Measurements from ENCODE around the gene MTHFS. TPM values are rescaled to one million over a fixed set of nuclear protein-coding genes. Genes with fewer than 3 reads are reported as not detected.
"Not testable (repeated sequence)": the region's sequence is repeated elsewhere in the genome, so short reads cannot be mapped to it uniquely, and the experiment has no call there.

MTHFS gene
- total RNA-seq, 1 donor from 2014 or later: 30.5 TPM

DNA sequence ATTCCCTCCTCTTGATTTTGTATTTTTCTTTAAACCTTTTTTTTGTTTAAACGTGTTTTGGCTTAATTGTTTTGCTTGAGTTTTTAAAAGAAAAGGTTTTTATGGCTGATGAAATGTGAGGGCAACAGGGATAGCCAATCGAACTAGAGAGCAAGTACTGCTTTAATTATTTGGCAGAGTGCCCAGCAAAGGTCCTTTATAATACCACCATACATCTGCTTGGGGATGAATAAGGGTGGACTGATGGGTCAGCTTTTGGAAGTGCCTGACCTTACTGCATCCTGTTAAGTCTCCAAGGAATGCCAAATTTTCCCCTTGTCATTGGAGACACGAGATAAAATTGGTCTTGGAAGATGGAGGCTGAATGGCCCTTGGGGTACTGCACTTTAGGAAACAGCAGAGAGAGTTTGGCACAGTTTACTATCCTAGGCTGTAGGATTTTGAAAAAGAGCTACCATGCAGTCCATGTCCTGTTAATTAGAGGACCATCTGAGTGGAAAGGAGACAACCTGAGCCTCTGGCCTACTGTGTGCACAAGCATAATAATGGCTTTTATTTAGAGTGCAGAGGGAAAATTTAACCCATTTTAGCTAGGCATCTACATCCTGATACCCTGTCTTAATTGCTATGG lies 19.8 kb upstream of the MTHFS start:
- intact Hi-C loops (cut with micrococcal nuclease): no loop called here

DNA sequence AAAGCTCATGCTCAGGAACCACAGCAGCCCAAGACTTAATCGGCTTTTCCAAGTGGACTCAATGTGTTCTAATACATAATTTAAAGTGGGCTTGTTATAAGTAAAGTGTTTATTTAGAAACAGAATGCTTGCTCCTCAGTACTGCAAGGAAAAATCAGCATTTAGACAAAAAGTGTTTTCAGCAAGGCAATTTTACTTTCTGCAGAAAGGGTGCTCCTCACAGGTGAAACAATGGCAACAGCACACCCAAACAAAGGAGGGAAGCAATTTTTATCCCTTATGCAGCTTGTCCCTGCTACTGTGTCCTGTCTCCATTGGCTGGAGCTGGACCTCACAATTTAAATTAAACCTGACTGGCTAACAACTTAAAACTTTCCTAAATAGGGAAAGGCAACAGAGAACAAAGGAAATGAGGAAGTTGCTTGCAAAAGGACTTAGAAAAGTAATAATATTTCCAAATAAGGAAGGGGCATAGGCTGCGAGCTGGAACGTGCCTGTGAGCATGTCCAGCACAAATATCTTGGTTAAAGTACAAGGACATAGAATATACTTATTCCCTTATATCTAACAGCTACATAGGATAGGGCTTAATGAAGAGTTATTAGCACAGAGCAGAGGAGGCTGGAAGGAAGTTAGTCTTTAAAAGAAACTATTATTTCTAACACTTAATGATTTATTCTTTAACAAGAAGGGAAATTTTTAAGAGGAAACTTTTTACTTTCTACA lies 19.1 kb upstream of the MTHFS start:
- intact Hi-C loops (cut with micrococcal nuclease): not testable (repeated sequence)

DNA sequence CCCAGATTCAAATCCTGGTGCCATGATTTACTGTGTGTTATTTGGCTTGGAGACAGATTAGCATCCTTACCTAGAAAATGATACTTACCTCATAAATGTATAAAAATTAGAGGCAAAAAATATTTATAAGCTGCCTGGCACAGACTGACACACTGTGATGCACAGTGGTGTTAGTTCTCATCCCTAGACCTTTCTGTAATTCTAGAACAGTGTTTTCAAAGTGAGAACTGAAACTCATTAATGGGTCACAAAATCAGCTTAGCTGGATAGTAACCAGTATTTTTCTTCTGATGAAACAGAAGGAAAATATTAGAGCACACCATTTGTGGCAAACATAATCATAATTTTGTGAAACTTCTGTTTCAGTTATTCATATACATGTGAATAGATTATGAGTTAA lies 17.9 kb upstream of the MTHFS start:
- intact Hi-C loops (cut with micrococcal nuclease): no loop called here

DNA sequence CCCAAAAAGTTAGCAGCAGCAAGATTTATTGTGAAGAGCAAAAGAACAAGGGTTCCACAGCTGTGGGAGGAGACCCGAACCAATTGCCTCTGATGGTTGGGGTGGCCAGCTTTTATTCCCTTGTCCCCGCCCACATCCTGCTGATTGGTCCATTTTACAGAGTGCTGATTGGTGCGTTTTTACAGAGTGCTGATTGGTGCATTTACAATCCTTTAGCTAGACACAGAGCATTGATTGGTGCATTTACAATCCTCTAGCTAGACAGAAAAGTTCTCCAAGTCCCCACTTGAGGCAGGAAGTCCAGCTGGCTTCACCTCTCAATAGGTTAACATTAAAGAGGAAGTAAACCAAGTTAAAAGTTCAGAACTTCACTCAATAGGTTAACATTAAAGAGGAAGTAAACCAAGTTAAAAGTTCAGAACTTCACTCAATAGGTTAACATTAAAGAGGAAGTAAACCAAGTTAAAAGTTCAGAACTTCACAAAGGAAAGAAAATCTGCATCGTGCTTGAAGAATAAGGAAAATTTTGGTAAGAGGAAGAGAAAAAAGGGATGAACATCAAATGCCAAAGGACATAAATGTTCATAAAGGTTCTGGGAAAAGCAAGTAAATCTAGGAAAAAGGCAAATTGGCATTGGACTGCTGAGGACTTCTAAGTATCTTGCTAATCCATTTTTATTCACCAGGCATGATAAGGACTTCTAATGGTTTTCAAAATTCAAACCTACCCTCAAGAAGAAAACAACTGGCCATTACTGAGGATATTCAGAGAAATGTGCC lies 12.9 kb upstream of the MTHFS start:
- intact Hi-C loops (cut with micrococcal nuclease): not testable (repeated sequence)

DNA sequence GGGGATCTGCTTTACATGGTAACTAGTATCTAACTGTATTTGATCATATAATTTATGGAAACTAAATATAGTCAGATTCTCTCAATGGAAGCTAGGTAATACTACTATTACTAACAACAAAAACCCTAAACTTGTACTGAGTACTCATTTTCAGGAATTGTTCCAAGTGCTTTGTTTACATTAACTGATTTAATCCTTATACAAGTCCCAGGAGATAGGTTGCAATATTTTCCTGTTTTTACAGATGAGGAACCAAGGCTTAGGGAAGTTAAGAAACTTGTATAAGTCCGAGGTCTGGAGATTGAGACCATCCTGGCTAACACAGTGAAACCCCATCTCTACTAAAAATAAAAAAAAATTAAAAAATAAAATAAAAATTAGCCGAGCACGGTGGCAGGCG lies 7.5 kb upstream of the MTHFS start:
- intact Hi-C loops (cut with micrococcal nuclease): no loop called here

DNA sequence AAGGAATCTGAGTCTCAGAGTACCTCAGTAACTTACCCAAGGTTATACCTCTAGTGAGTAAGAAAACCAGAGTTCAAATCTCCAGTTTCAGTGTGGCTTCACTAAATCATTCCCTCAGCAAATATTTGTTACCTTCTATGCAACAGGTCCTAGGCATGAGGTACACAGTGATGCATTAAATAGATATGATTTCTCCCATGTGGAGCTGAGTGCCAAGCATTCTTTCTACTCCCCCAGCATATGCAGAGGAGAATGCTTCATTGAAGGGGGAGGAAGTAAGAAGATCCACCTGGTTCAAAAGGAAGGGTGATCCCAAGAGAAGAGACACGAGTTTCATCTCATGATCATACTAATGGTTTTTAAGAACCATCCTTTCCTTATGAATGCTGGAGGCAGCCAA lies 6.8 kb upstream of the MTHFS start:
- intact Hi-C loops (cut with micrococcal nuclease): no loop called here

DNA sequence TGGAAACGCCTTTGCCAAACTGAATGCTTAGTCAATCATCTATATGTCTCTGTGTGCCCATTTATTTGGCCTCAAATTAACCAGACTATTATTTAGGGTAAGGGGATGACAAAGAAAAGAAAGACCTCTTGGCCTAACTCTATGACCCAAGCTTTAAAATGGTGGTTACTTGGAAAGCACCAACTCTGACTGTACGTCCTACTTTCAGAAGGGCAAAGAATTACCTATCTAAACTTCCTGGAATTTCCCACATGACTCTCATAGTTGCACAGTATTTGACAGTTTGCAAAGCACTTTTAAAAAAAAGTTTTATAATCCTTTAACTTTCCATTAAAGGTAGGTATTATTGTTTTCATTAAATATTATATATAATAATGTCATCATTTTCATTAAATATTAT lies 6.3 kb upstream of the MTHFS start:
- intact Hi-C loops (cut with micrococcal nuclease): no loop called here

DNA sequence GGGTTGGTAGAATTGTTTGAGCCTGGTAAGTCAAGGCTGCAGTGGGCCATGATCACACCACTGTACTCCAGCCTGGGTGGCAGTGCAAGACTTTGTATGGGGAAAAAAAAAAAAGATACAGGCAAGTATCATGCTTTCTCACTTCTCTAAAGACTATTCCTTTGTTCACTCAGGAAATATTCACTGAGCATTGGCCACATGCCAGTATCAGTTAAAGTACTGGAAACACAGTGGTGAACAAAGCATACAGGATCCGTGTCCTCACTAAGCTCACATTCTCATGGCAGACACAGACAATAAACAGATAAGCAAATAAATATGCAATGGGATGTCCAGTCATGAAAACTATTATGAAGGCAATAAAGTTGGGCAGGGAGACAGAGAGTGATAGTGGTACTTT lies 5.1 kb upstream of the MTHFS start:
- intact Hi-C loops (cut with micrococcal nuclease): no loop called here

DNA sequence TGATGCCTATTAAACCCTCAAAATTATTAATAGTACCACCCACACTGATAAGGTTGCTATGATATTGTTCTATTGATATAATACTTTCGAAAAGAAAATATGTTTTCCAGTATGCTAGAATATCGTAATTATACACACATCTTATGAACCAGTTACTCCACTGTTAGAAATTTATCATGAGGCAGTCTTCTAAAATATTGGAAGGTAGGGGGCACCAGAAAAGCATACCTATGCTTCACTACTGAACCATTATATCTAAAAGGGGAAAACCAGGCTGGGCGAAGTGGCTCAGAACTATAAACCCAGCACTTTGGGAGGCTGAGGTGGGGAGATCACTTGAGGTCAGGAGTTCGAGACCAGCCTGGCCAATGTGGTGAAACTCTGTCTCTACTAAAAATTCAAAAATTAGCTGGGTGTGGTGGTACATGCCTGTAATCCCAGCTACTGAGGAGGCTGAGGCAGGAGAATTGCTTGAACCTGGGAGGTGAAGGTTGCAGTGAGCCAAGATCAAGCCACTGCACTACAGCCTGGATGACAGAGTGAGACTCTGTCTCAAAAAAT lies 4.1 kb upstream of the MTHFS start:
- intact Hi-C loops (cut with micrococcal nuclease): not testable (repeated sequence)

DNA sequence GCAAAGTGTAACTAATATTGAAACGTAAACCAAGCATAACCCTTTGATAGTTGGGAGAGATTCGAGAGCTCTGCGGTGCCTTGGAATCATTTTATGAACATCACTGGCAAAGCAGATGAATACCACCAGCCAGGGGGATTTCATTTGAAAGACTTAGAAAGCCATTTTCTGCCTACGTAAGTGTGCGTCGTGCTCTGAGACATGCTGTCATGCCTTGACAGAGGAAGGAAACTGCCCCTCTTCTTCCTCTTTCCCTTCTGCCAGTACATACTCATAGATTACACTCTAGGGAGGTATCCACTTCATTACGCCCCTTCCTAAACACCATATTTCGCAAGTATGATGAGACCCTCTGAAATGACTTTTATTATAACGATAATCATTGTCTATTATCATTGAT lies 3.3 kb upstream of the MTHFS start:
- intact Hi-C loops (cut with micrococcal nuclease): no loop called here

DNA sequence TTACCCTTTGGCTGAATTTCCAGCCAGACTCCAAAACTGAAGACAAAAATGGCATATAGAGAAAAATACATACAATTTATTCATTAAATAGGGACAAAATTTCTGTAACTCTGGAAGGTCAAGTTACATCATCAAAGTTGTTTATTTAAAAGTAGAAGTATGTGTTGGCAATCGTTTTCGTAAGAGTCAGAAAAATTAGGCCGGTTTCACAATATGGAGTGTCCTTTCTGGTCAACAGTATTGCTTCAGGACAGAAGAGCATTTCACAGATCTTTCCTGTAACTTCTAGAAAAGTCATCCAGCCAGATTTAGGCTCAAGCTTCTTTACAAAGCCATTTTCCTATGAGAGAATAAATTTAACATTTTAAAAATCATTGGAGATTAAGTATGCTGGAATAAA lies 2.0 kb upstream of the MTHFS start:
- intact Hi-C loops (cut with micrococcal nuclease): loop anchor here (5.0 to 10.0 kb wide), 2 partner anchors 174 to 1024 kb away; partner anchors contain the start of gene MORF4L1

DNA sequence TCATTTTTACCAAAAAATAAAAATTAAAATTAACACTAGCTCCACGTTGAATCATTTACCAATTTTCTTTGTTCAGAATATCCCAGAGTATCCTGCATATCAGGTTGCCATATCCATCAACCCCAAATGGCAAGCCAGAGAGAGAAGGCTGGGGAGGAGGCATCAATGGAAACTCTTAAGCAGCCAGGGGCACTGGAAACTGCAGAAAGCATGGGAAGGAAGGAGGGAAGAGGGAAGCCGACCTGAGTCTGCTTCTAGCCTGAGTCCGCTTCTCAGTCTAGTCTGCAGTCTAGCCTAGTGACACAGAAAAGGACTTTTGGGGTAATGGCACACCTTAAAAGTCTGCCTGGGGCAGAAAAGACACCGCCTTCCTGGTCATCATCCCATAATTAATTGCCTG lies 1.6 kb upstream of the MTHFS start:
- intact Hi-C loops (cut with micrococcal nuclease): loop anchor here (5.0 to 10.0 kb wide), 2 partner anchors 174 to 1024 kb away; partner anchors contain the start of gene MORF4L1

DNA sequence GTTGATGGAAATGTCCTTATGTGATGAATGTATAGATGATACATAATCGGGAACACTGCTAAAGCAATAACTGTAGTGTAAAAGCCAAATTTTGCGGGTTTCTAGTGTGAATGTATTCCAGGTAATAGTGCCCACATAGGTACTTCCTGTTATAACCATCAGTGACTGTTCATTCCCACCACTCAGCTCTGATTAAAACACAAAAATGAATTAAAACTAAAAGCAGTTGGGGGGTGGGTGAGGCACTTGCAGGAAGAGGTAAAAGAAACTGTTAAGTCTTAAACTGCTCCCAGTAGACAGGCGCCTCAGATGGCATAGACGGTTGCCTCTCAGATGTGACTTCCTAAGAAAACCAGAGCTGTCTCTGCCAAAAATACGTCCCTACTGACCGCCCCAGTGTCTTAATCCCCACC lies 893 bp upstream of the MTHFS start:
- intact Hi-C loops (cut with micrococcal nuclease): loop anchor here (1.0 to 10.0 kb wide), 5 partner anchors 26 to 1023 kb away; partner anchors contain the start of genes BCL2A1 and MORF4L1

DNA sequence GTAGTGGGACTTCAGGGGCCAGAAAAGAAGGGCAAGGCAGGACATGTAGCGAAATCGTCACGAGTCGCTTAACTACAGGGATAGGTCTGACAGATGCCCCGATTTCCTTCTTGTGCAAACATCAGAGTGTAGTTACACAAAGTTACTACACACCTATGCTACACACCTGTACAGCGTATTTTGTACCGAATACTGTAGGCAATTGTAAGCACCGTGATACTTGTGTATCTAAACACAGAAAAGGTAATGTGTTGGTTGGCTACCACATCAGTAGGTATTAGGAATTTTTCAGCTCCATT lies 515 bp upstream of the MTHFS start:
- intact Hi-C loops (cut with micrococcal nuclease): loop anchor here (1.0 to 10.0 kb wide), 5 partner anchors 26 to 1023 kb away; partner anchors contain the start of genes BCL2A1 and MORF4L1

DNA sequence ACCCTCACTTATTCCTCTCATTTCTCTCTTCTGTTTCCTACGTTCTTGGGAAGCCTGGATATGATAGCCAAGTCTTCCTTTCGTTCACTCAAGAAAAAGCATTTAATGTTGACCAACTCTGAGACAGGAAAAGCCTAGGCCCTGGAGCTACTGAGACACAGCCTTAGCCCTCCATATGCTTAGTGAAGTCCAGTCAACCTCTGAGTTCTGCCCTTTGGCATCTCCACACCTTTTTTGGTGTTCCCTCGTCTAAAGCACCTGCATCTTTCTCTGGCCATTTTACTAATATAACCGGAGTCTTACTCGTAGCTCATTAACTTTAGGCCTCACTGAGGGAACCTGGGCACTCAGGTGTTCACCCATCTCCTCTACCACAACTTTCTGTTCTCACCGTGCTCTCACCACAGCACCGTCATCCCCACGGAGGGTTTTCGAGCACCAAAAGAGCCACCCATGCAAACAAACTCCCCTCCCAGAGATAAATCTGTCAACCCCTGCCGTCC lies 632 bp downstream of the MTHFS start:
- intact Hi-C loops (cut with micrococcal nuclease): loop anchor here (1.0 to 10.0 kb wide), 4 partner anchors 163 to 1021 kb away; partner anchors contain the start of genes FAH, MORF4L1 and ZFAND6

DNA sequence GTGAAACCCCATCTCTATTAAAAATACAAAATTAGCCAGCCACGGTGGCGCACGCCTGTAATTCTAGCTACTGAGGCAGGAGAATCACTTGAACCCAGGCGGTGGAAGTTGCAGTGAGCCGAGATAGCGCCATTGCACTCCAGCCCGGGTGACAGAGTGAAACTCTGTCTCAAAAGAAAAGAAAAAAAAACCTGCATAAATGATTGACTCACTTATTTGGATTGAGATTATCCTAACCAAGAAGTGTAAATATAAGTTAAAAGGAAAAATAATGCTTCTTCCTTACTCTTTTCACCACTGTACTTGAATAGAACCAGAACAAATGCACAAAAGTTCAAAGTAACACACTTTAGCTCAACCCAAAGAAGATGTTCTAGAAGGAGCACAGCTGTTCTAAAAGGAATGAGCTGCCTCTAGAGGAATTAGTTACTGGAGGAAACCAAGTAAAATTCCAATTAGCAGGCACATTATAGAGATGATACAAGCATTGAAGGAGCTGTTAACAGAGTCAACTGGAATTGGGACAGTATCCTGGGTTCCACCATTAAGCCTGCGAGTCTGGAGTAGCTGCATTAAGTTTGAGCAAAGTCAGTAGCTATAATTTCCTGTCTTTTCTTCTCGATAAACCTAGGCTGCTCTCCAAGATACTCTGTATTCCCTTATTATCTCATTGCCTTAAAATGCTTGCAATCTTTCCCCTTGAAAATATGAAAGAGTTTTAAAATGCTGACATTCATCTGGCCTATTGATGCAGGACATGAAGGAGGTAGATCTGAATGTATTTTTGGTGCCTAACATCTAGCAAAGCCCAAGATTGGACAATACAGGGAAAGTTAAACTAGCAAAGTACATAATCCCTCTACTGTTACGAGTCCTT lies 9.5 kb downstream of the MTHFS start:
- intact Hi-C loops (cut with micrococcal nuclease): no loop called here

DNA sequence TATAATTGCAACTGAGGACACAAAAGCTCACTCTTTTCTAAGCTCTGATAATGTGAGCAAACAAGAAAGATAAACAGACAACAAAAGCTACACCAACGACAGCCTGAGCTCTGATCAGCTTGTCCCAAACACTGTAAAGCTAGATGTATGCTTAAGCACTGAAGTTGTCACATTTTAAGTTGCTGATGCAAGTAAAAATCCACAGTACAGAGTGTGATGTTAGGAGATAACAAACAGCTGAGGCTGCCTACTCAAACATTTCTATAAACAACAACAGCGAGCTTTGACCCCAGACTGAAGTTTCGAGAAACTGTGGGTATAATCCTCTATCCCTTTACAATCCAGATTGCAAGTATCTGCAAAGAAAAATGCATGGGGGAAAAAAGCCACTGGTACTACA lies 10.7 kb downstream of the MTHFS start:
- intact Hi-C loops (cut with micrococcal nuclease): no loop called here

DNA sequence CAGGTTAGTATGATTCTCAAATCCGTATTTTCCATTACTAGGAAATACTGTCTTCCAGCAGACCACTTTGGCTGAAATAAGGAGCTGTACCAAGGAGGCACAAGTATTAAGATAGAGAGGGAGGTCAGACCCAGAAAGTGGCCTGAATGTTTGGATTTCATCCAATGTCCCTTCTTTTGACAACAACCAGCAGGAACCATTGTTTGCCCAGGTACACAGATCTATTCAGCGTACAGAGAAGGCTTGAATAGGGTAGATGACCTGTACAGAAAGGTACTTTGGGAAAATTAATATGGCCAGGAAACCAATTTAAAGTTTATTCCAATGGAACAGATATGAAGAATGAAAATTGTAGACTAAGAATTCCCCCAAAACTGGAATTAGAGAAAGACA lies 12.6 kb downstream of the MTHFS start:
- intact Hi-C loops (cut with micrococcal nuclease): no loop called here

DNA sequence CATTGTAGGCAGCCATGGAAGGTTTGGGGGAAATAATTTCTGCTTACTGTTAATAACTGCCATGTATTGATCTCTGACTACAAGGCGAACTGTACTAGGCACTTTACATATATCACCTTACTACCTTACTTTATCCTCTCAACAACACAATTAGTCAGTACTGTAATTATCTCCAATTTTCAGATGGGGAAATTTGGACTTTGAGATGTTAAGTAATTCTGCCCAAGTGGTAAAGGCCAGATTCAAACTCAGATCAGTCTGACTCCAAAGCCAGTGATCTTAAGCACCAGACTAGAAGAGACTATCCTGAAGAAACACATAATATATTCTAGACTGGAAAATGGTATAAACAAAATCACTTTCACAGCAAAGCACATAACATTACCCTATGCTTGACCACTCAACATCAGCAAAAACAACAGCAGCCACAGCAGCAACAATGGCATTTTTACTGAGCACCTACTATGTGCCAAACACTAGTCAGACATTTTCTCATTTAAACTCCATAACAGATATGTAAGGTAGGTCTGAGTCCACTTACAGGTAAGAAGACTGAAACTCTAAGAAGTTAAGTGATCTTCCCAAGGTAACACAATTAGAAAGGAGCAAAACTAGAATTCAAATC lies 13.1 kb downstream of the MTHFS start:
- intact Hi-C loops (cut with micrococcal nuclease): no loop called here

DNA sequence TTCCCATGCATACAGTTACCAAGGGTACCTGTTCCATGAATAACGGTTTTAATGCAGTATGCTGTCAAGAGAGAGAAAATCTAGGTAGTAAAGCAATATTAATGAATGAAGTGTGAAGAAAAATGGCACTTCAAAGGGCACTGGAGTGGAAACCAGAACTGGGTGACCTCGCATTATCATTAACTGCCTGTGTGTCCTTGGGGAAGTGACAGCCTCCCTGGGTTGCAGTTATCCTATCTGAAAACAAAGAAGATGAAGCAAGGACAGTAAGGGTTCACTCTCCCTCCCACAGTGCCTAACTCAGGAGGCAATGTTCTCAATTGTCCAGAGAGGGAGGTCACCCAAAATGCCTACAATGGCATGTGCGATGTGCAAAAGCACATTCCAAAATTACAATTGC lies 15.1 kb downstream of the MTHFS start:
- intact Hi-C loops (cut with micrococcal nuclease): no loop called here

Measured in T-helper 1 cell treated with Interleukin-12 subunit alpha and Interleukin-12 subunit beta and Interleukin-4 antibody, amounts not matched to agents 30 ng/mL and 1 ng/mL, for 36 hours (primary cell).